Endothelial cell of umbilical vein (primary cell): ENCODE results near the gene ADGRB2. TPM values are rescaled to one million over a fixed set of nuclear protein-coding genes. Genes with fewer than 3 reads are reported as not detected.

Experiments
- BruUV-seq: library from RNA; stranded (reverse); fragments of 400-500 nt; replicated peaks from 2 replicates; lab custom pipeline; 2021; lab: Mats Ljungman, UMichigan
- CTCF ChIA-PET: fragments of 300-600, 350-600 bp; sonication (Branson Sonifier 250); formaldehyde crosslinking; loops from one replicate; lab custom pipeline; 2021; ENCODE audit warnings: antibody characterized with exemption, inconsistent platforms; lab: Charles Lee
- POLR2A ChIA-PET: fragments of 300-600, 350-600 bp; sonication (Branson Sonifier 250); formaldehyde crosslinking; loops from one replicate; lab custom pipeline; 2021; ENCODE audit warnings: antibody characterized with exemption, inconsistent platforms; lab: Charles Lee
- DNase-seq: peaks from one replicate; pipeline ENCODE4 v3.0.0-alpha.2; 2011; ENCODE audit warnings: low read depth, low spot score
- FAIRE-seq: peaks from 2 replicates; lab custom pipeline; 2011; peaks lifted over from hg19 to GRCh38; lab: Jason Lieb, UNC
- H2AFZ ChIP-seq: 2 replicates; pipeline ENCODE4 v1.6.0; 2012; ENCODE audit warnings: low read depth, low read length, control low read depth, inconsistent platforms
- H3K27ac ChIP-seq: 2 replicates; pipeline ENCODE4 v1.5.1; 2011; ENCODE audit warnings: low read depth, mild to moderate bottlenecking, control low read depth, low read length, moderate library complexity; ENCODE audit not compliant: insufficient read depth
- H3K27me3 ChIP-seq, 2 experiments: 2 replicates each; pipeline versions ENCODE4 v1.6.0 to v1.6.1; 2011; ENCODE audit warnings: low read length in 2 of 2, mixed read lengths in 1 of 2; ENCODE audit not compliant: control insufficient read depth in 2 of 2, insufficient read depth in 2 of 2
- H3K36me3 ChIP-seq, 2 experiments: 2 replicates in 1 of 2; 3 replicates in 1 of 2; pipeline ENCODE4 v1.5.1; 2011; ENCODE audit warnings: low read length in 2 of 2, mild to moderate bottlenecking in 1 of 2, moderate library complexity in 1 of 2; ENCODE audit not compliant: control insufficient read depth in 2 of 2, insufficient read depth in 2 of 2; ENCODE audit errors: extremely low read depth in 1 of 2
- H3K4me1 ChIP-seq: 3 replicates; pipeline ENCODE4 v1.5.1; 2011; ENCODE audit warnings: mild to moderate bottlenecking, low read length; ENCODE audit not compliant: control insufficient read depth, insufficient read depth; ENCODE audit errors: extremely low read depth
- H3K4me2 ChIP-seq: 2 replicates; pipeline ENCODE4 v1.6.1; 2011; ENCODE audit warnings: low read length, control low read depth, mixed read lengths; ENCODE audit not compliant: insufficient read depth
- H3K4me3 ChIP-seq, 3 experiments: fragments of 200-600 bp in 1 of 3; sonication (generic), shearing (Covaris generic) in 1 of 3; replicated peaks in 1 of 3; 2 replicates each; pipeline ENCODE4 v1.5.1; 2011 to 2016; ENCODE audit warnings: control low read depth in 3 of 3, low read length in 3 of 3, mild to moderate bottlenecking in 2 of 3, inconsistent platforms in 1 of 3, low read depth in 1 of 3, moderate library complexity in 1 of 3; ENCODE audit not compliant: insufficient read depth in 1 of 3
- H3K79me2 ChIP-seq: 2 replicates; pipeline ENCODE4 v1.6.0; 2012; ENCODE audit warnings: low read length, inconsistent platforms; ENCODE audit not compliant: control insufficient read depth, insufficient read depth
- H3K9ac ChIP-seq: replicated peaks from 2 replicates; pipeline ENCODE3; 2011; ENCODE audit warnings: low read length, control low read depth; ENCODE audit not compliant: insufficient read depth; ENCODE audit errors: extremely low read depth
- H3K9me1 ChIP-seq: replicated peaks from 3 replicates; pipeline ENCODE4 v1.6.0; 2011; ENCODE audit warnings: mild to moderate bottlenecking, low read length; ENCODE audit not compliant: control insufficient read depth, insufficient read depth; ENCODE audit errors: extremely low read depth
- H3K9me3 ChIP-seq: replicated peaks from 2 replicates; pipeline ENCODE4 v1.5.1; 2012; ENCODE audit warnings: low read length, inconsistent platforms; ENCODE audit not compliant: control insufficient read depth, insufficient read depth
- H4K20me1 ChIP-seq: replicated peaks from 2 replicates; pipeline ENCODE3; 2011; ENCODE audit warnings: mild to moderate bottlenecking, low read length; ENCODE audit not compliant: control insufficient read depth, insufficient read depth; ENCODE audit errors: extremely low read depth
- CTCF ChIP-seq, 2 donors: IDR thresholded peaks; 1 replicate in 1 of 2; 2 replicates in 1 of 2; pipeline ENCODE4 v1.5.1; 2011; ENCODE audit warnings: low read length in 2 of 2, mild to moderate bottlenecking in 2 of 2, moderate library complexity in 2 of 2, control low read depth in 1 of 2, inconsistent platforms in 1 of 2, low read depth in 1 of 2; ENCODE audit not compliant: insufficient read depth in 1 of 2; ENCODE audit errors: extremely low read depth in 1 of 2
- MAX ChIP-seq: IDR thresholded peaks from 2 replicates; pipeline ENCODE4 v1.6.1; 2011; ENCODE audit not compliant: insufficient read depth, insufficient read length
- POLR2A ChIP-seq: IDR thresholded peaks from 2 replicates; pipeline ENCODE4 v1.6.1; 2012; ENCODE audit warnings: low read depth, mild to moderate bottlenecking, control low read depth, low read length
- dilution Hi-C: fragments of 300-500 bp; cut with MboI; formaldehyde crosslinking; loops from one replicate; pipeline ENCODE4 v1.15.0; 2019; ENCODE audit warnings: low sequenced_read_pairs; ENCODE audit not compliant: extremely low pct_ligation_motif_present
- intact Hi-C: fragments of 100-400 bp; cut with micrococcal nuclease; formaldehyde crosslinking; loops from one replicate; pipeline ENCODE4 v1.10.0; 2022
- polyA plus RNA-seq, 4 experiments: library from polyadenylated mRNA; depleted of rRNA in 3 of 4; stranded (reverse) in 3 of 4; unstranded in 1 of 4; fragments of >200 nt; gene quantifications; 2 replicates each; pipeline versions ENCODE4 v1.2.1 to v1.2.3, GENCODE V29; 2011 to 2012; ENCODE audit warnings: missing spikeins in 1 of 4
- total RNA-seq: library from RNA; stranded (reverse); gene quantifications from 2 replicates; pipeline ENCODE4 v1.2.3, GENCODE V29; 2021

ADGRB2 gene
- total and polyA plus RNA-seq, 2 donors (not counting 3 experiments of a cell fraction or from before 2014, with no cell fraction given) = 1.3 to 1.5 TPM

- Histone ChIP-seq H3K9ac (no peak overlapping the region), H3K4me3 (no peak overlapping the region), H3K79me2 (no peaks in the 10 kb centered on the region), H3K27ac (no peak overlapping the region), H2AFZ (no peak overlapping the region), H3K27me3 (peaks cover 0 to 3% of the 10 kb centered on the region in 2 experiments), H3K36me3 (no peaks in the 10 kb centered on the region), H3K9me3 (no peaks in the 10 kb centered on the region), H3K9me1 (no peaks in the 10 kb centered on the region), H4K20me1 (no peaks in the 10 kb centered on the region), H3K4me1 (no peaks in the 10 kb centered on the region), H3K4me2 (no peak overlapping the region)
- POLR2A ChIA-PET = no interaction called here
- dilution Hi-C loops = no loop called here
- intact Hi-C loops = no loop called here
- DNase-seq (no peak), FAIRE-seq (no peak)
- CTCF ChIA-PET = interaction anchor here (1.0 to 2.5 kb wide), 2 partner anchors 36 to 83 kb away, joined by 3 to 10 read pairs; no protein-coding TSS in a partner anchor
- no TSS peak for BruUV-seq
- TF ChIP-seq POLR2A (no peak), CTCF (IDR thresholded peaks at IDR 0.05; ENCODE audit: extremely low read depth in 1 of 2, insufficient read depth in 1 of 2, low read depth in 1 of 2, low read length in 2 of 2) (no peak), MAX (no peak)
Measured at GRCh38 chr1:31706384-31707058, 57.6 kb downstream of the ADGRB2 start.
